H54 (cell line): ENCODE results near the gene FAM20C.
"Not testable (repeated sequence)": the region's sequence is repeated elsewhere in the genome, so short reads cannot be mapped to it uniquely, and the experiment has no call there.

Source experiments
- DNase-seq: peaks from one replicate; pipeline ENCODE4 v3.0.0; 2011; ENCODE audit warnings: low spot score, mixed read lengths; ENCODE audit not compliant: insufficient read length
- FAIRE-seq: peaks from 3 replicates; lab custom pipeline; 2011; peaks lifted over from hg19 to GRCh38; lab: Jason Lieb, UNC
- POLR2A ChIP-seq: IDR thresholded peaks from 2 replicates; pipeline ENCODE4 v1.6.1; 2011; ENCODE audit warnings: low read depth, mild to moderate bottlenecking, low read length

The FAM20C gene

DNA sequence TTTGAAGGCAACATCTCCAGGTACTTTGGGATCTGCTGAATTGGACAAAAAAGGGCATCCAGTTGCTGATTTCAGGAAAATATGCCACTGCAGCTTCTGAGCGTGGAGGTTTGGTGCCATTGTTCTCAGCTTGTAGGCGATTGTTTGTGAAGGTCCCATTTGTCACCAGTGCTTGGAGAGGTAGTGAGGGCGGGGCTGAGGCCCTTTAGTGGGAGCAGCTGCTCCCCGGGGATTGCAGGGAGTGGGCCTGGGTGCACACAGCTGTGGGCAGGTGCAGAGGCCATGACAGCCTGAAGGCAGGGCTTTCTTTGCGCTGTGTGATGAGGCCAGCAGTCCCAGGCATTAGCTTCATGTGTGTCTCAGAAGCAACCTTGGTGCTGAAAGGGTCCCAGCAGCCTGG lies 3.9 kb downstream of the FAM20C start:
- TF ChIP-seq POLR2A, result no peak
- DNase-seq (no peak), FAIRE-seq (no peak)

DNA sequence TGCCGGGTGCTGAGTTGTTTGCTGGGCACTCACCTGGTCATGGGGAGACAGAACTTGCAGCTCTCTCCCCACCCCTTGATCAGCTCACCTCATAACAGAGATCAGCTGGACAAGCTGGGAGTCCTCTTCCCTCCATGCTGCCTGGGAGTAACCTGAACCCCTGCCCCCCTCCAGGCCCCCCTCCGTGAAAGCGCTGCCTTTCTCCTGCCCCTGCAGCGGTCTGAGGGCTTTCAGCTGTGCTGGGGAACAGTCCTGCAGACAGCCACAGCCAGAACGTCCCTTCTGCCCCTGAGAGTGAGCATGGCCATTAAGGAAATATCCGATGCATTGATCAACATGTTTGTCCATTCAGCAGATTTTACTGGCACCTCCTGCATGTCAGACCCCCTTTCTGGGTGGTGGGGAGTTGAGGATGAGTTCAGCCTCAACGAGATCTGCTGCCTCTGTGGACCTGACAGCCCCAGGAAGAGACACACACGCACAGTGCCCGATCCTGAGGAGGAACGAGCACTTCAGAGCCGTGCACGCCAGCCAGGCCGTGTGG lies 4.5 kb downstream of the FAM20C start:
- TF ChIP-seq POLR2A, result no peak
- no peak for DNase-seq
- no peak for FAIRE-seq

DNA sequence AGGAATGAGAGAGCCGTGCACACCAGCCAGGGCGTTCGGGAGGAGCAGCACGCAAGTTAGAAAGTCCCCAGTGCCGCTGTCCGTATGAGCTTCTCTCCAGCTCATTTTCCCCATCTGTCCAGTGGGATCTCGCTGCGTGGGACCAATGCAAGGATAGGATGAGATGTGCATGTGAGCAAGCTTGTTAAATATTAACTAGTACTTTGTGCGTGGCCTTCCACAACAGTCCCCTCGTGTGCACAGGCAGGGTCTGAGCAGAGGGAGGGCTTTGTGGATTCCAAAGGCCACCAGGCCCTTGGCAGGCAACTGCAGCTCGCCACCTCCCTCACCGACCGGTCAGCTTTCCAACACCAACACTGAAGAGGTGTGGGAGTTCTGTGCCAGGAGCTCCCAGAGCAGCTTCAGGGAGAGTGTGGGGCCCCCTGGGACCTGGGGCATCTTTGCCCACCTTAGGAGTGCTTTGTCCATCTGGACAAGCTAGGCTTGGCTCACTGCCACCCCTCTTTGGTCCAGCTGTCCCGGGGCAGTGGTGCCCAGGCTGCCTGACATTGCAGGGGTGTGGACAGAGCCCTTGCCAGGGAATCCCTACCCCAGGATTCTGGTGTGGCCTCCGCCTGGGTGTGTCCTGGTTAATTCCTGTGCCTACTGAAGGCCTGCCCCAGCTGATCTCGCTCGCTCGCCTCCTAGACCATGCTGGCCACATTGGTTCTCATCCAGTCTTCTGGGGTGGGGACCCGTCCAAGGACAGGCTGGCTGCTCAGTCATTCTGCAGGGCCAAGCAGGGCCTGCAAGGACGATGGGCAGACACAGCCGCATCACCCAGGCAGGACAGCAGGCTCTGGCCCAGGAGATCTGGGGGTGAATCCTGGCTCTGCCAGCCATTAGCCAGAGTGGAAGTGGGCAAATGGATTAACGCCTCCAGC lies 5.3 kb downstream of the FAM20C start:
- FAIRE-seq (no peak), DNase-seq (no peak)
- no peak for TF ChIP-seq POLR2A

DNA sequence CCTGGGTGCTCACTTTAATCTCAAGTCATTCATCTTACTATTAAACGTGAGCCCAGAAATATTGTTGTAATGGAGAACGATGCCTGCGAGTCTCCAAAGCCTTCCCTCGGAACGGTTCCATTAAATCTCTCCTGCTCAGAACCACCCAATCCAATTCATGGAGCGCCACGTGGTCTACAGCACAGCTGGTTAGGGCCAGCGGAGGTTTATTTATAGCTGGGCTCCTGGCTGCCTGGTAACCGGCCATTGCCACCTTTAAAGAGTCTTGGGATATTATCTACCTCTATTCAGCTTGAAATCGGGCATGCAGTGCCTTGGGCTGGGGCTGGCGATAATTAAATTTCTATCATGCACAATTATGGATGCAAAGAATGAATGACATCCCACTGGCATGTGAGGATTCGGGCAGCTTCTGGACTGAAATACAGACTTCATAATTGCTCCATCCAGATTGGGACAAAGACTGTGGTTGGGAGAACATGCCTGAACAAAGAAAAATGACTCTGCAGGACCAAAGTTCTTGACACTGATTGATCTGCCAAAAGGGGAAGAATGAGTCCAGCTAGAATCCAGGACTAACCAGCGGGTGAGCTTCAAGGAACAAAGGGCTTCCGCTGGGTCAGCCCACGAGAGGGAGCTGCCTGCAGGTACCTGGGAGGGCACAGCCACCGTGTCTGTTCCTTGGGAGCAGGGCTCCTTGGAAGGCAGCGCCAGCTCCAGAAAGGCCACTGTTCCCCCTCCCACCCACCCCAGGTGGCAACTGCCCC lies 7.3 kb downstream of the FAM20C start:
- DNase-seq, result no peak
- no peak for TF ChIP-seq POLR2A
- no peak for FAIRE-seq

DNA sequence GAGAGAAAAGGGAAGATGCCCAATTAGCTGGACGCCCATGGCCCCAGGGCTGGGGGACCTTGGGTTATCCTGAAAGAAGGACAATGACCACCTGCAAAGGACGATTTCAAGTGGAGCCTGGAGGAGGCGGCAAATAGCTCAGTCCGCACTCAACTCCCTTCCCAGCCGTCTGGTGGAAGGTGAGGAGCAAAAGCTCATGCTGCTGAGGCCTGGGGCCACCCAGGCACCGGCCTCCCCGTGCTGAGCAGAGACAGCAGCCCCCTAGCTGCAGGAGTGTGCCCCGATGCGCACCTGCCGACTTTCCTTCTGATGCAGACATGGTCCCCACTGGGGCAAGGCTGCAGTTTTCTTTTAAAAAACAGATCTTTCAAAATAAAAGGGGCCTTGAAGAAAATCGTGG lies 7.9 kb downstream of the FAM20C start:
- DNase-seq (no peak), FAIRE-seq (no peak)
- no peak for TF ChIP-seq POLR2A

DNA sequence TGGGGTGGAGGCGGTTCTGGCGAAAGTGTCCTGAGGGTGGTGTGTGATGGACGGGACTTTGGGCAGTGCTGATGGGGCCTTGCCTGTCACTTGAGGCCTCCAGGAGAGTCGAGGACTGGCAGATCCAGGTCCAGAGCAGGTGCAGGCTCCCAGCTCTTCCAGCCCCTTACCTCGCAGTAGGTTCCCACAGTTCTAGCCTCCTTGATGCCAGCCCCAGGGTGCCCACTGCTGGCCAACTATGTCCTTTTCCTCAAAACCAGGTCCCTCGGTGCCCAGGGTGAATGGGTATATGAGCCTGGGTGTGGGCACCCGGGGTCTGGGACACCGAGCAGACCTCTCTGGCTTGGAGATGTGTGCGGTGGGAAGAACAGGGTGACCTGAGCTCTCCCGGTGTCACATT lies 8.3 kb downstream of the FAM20C start:
- no peak for TF ChIP-seq POLR2A
- FAIRE-seq (no peak), DNase-seq (no peak)

GRCh38 chr7:204326-204725 lies 12.0 kb downstream of the FAM20C start:
- FAIRE-seq, result no peak
- no peak for DNase-seq
- TF ChIP-seq POLR2A, result no peak

DNA sequence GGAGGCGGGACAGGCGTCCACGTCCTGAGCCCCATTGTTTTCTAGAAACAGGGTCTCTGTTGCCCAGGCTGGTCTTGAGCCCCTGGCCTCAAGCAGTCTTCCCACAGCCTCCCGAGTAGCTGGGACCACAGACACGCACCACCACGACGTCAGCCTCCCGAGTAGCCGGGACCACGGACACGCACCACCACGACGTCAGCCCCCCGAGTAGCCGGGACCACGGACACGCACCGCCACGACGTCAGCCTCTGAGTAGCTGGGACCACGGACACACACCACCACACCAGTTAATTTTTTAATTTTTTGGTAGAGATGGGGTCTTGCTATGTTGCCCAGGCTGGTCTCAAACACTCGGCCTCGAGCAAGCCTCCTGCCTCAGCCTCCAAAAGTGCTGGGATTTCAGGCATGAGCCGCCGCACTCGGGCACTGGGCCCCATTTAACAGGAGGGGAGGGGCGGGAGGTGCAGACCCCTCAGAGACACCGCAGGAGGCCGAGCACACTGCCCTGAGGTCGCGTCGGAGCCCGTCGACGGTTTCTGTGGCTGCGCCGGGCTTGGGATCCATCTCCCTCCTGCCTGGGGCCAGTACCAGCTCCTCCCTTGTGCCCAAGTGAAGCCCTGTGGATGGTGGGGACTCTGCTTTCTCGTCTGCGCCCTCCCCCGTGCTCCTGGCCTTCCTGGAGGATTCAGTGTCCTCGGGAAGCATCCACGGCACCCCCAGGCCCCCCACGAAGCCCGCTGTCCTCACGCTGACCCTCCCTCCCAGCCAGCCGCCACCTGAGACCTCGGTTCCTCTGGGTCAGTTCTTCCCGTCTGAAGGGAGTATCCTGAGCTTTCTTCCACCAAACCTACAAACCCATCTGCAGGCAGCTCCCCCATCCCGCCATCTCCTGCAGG lies 13.0 kb downstream of the FAM20C start:
- TF ChIP-seq POLR2A, result no peak
- no peak for DNase-seq
- no peak for FAIRE-seq

- not testable (repeated sequence) for DNase-seq, FAIRE-seq
Observed at GRCh38 chr7:206351-206750, 14.0 kb downstream of the FAM20C start.

- no peak for TF ChIP-seq POLR2A
- DNase-seq (no peak), FAIRE-seq (no peak)
Observed at GRCh38 chr7:207418-208129, 15.2 kb downstream of the FAM20C start.

DNA sequence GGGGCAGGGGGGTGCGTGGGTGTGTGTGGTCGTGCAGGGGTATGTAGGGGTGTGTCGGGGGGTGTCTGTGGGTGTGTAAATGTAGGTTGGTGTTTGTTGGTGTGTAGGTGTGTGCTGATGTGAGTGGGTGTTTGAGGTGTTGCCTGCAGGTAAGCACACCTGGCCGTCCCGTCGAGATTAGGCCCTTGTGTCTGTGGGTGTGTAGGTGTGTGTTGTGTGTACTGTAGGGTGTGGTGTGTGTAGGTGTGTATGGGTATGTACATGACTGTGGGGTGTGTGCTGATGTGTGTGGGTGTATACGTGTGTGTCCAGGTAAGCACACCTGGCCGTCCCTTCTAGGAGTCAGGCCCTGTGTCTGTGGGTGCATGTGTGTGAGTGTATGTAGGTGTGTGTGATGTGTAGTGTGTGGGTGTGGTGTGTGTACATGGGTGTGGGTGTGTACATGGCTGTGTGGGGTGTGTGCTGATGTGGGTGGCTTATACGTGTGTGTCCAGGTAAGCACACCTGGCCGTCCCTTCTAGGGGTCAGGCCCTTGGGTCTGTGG lies 15.8 kb downstream of the FAM20C start:
- FAIRE-seq, result no peak
- DNase-seq, result no peak
- TF ChIP-seq POLR2A, result no peak

- no peak for TF ChIP-seq POLR2A
- FAIRE-seq, result no peak
- DNase-seq, result no peak
Observed at GRCh38 chr7:208816-209215, 16.4 kb downstream of the FAM20C start.
